GM18951 (cell line): ENCODE results near the gene SRPRA.
"Not testable (repeated sequence)": the region's sequence is repeated elsewhere in the genome, so short reads cannot be mapped to it uniquely, and the experiment has no call there.

Experiments
- POLR2A ChIP-seq: IDR thresholded peaks from 4 replicates; pipeline ENCODE4 v1.6.1; 2011; ENCODE audit warnings: mild to moderate bottlenecking; ENCODE audit not compliant: insufficient read length, insufficient read depth; ENCODE audit errors: extremely low read depth
- in situ Hi-C: fragments of 300-500 bp; cut with MboI; formaldehyde crosslinking; loops from one replicate; pipeline ENCODE4 v1.12.0; 2022; ENCODE audit warnings: low sequenced_read_pairs, mixed read lengths, inconsistent platforms; ENCODE audit not compliant: unreplicated experiment

The SRPRA gene

DNA sequence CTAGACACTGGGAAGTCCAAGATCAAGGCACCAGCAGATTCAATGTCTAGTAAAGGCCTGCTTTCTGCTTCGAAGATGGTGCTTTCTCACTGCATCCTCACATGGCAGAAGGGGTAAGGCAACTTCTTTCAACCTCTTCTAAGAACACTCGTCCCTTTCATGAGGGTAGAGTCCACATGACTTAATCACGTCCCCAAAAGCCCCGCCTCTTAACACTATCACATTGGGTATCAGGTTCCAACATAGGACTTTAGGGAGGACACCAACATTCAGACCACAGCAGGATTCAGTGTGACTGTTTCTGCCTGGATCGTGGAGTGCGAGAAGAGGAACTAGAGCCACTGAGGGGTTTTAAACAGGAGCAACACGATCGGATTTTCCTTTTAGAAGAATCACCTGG lies 10.5 kb upstream of the SRPRA start:
- in situ Hi-C loops: no loop called here
- no peak for TF ChIP-seq POLR2A

DNA sequence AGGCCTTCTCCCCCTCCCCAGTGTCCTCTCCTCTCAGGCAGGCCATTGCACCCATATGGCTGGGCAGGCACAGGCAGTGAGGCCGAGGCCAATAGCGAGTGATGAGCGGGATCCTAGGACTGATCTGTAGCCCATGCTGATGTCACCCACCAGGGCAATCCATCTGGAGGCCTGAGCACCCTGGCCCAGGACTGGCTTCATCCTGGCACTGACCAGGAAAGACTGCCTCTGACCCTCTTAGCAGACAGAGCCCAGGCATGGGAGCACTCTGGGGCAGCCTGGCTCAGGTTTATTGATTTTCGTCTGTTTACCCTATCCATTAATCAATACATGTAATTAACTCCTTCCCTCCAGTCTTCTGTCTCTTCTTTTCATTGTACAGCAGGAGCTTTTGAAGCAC lies 9.1 kb upstream of the SRPRA start:
- in situ Hi-C loops: no loop called here
- TF ChIP-seq POLR2A: no peak

DNA sequence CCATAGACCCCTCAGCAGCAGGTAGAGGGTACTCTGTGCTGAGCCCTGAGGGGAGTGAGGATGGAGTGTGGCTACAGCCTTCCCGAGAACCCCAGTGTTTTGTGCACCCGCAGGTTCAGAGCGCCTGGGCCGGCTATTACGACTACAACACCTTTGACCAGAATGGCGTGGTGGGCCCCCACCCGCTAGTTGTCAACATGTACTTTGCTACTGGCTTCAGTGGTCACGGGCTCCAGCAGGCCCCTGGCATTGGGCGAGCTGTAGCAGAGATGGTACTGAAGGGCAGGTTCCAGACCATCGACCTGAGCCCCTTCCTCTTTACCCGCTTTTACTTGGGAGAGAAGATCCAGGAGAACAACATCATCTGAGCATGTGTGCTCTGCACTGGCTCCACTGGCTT lies 8.6 kb upstream of the SRPRA start:
- in situ Hi-C loops: no loop called here
- no peak for TF ChIP-seq POLR2A

DNA sequence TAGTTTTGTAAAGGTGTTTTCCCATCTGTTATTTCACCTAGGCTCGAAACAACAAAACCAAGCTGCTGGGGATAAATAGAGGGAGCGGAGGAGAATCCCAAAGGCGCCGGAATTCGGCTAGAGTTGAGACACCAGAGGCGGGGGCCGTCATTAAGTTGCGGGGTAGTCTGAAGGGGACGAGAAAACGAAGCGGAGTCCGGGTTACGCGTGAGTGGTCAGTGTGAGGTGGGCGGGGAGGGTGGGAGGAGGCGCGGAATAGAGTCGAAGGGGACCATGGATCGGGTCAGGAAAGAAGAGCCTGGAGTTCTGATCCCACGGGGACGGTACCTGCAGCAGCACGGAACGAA lies 361 bp downstream of the SRPRA start:
- TF ChIP-seq POLR2A: no peak
- in situ Hi-C loops: no loop called here

DNA sequence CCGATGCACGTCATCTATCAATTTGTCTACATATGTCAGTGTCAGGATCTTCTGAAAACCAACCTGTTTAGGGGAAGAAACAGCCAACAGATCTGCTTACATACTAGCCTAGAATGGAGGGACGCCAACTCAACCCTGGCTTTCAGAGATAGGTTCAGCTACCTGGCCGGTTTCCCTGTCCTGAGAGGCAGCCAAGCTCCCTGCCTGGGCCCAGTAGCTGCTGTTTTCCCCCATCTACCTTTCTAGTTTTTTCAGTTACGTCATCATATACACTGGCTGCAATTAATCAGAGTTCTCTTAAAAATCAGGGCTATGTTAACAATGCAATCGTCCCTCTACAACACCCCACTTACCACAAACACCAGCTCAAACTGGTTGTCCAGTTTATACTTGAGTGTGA lies 1.0 kb downstream of the SRPRA start:
- in situ Hi-C loops: no loop called here
- TF ChIP-seq POLR2A: no peak

DNA sequence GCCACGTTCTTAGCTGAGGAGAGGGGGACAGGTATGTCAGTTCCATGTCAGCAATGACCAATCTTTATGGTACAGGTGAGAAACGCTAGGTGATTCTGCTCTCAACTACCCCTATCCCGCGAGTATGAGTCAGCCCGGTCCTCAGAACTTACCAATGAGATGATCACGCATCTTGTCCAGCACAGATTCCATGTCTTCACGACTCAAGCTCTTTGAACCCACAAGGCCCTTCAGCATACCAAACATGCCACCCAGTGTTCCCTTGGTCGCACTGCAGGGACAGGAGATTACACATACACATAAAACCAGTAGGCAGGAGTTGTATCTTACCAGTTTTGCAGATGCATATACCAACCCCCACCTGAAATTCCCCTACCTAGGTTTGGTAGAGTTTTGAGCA lies 2.9 kb downstream of the SRPRA start:
- no peak for TF ChIP-seq POLR2A
- in situ Hi-C loops: no loop called here

DNA sequence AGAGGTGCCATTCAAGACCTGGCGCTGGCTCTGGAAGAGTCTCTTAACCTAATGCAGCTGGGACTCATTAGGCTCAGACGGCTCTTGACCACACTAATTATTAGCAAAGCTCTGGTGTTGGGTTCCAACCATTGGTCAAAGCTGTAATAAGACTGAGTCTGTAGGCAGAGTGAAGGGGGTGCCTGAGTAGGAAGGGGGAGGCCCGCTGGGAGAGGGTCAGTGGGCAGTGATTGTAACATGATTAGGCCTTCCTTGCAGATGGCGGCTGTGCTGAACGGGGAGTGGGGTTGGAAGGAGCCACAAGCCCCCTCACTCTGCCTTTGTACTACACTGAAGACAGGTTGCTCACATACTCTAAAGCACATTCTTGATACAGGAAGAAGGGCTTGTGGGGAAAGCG lies 5.2 kb downstream of the SRPRA start:
- in situ Hi-C loops: no loop called here
- no peak for TF ChIP-seq POLR2A

DNA sequence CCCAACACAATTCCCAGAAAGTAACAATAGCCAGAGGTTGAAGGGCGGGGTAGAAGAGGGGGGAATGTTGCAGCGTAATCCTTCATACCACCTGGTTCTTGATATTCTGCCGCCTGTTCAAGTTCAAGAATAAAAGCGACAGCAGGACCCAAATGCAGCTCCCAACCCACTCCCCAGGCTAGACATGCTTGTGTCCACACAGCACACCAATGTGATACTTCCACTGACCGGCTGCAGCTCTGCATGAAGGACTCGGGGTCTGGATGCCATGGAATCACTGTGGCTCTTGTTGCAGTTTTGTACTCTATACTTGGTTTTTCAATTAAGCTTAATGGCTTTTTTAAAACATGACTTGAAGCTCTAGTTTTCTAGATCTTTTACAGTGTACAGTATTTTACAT lies 6.5 kb downstream of the SRPRA start:
- TF ChIP-seq POLR2A: peak; percentile 21
- in situ Hi-C loops: no loop called here

DNA sequence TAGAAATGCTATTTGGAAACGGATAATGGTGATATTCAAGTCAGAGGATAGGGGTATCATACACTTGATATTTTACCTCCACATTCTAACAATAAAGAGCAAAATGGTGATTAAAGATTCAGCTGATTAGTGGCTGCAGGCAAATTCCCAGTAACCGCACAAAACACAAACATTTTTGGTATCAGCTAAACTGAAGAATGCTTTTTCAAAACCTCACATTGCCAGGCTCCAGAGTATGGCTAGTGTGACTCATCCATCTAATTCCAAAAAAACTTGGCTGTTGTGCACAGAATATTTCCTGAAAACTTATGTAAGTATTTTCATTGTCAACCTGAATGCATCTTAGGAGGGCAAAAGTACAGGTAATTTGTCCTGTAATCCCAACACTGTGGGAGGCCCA lies 10.9 kb downstream of the SRPRA start:
- in situ Hi-C loops: no loop called here

DNA sequence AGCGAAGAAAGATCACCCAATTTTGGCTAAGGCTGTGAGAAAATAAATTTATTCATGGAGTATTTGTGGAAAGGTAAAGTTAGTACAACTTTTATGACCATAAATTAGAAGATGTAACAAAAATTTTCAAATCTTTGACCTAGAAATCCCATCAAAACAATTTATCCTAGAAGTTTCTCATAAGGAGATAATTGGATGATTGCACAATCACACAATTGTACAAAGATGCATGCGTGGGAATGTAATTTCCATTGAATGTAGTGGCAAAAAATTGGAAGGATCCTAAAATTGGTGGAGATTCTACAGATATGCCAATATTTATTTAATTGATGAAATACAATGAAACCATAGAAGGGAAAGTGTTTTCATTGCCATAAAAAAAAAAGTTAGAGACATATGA lies 11.6 kb downstream of the SRPRA start:
- no peak for TF ChIP-seq POLR2A
- in situ Hi-C loops: no loop called here

More for the DNA sequence above, 10.9 kb downstream of the SRPRA start:
- no peak for TF ChIP-seq POLR2A

DNA sequence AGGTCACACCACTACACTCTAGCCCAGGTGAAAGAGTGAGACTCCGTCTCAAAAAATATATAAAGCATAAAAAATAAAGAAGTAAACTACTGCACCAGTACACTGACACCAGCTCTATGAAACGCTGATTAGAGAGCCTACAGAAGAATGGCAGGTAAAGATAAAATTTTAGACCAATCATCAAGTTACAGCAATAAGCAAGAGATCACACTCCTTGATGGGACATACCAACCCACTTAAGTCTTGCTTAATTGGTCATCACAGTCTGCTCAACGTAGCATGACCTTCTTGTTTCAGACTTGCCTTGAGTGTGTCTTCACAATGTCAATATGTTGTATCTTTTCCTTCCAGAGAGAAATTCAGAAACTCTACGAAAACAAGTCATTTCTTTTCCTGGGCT lies 12.5 kb downstream of the SRPRA start:
- TF ChIP-seq POLR2A: no peak
- in situ Hi-C loops: no loop called here

DNA sequence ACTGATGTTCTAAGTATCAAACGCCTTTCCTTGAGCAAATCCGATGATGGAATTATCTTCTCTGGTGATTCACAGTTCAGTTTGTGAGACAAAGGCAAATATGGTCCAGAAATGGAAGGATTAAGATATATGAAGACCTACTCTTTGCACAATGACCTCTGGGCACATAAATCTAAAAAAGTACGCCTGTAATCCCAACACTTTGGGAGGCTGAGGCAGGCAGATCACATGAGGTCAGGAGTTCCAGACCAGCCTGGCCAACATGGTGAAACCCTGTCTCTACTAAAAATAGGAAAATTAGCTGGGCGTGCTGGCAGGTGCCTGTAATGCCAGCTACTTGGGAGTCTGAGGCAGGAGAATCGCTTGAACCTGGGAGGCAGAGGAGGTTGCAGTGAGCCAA lies 13.2 kb downstream of the SRPRA start:
- in situ Hi-C loops: not testable (repeated sequence)

DNA sequence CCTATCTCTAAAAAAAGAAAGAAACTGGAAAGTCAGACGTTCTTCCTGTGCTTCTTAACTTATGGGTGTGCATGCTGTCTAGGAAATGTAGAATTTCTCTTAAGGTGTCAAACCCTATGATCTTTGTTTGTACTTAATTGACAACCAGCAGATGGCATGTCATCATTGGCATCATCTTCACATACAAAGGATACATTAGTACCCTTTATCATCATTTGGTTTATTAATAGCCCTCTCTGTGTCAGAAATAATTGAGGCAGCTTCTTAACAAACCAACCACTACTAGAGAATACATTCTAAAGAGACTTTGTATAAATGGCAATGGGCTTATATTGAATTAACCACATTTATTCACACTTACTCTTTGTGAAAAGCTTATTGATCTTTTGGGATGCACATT lies 13.9 kb downstream of the SRPRA start:
- in situ Hi-C loops: no loop called here

DNA sequence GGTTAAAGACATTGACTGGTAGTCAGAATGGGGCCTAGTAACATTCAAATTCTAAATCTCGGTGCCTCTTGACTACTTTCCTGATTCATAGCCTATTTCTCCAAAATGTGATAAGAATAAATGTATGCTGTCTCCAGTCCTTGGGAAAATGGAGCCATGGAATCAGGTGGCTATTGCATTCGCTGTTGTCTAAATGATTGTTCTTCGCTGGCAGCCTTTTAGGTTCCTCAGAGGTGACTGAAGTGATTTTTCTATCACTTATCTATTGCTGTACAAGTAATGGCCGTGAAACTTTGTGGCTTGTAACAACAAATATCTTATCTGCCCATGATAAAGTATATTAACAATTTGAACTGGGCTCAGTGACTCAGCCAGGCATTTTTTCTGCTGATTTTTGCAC lies 15.4 kb downstream of the SRPRA start:
- in situ Hi-C loops: no loop called here
- no peak for TF ChIP-seq POLR2A

More for the DNA sequence above, 13.9 kb downstream of the SRPRA start:
- TF ChIP-seq POLR2A: no peak

DNA sequence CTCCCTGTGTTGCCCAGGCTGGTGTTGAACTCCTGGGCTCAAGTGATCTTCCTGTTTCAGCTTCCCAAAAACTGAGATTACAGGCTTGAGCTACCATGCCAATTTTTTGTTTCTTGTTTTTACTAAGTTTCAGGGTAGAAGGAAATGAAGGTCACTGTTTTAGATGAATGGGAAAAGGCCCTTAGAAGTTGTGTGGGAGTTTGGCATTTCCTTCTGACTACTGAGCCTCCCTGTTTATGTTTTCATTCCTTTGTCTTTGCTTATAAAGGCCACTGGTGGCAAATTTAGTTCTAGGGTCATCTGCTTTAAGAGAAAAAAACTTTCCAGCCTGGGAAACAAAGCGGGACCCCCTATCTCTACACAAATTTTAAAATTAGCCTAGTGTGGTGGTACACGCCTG lies 22.1 kb downstream of the SRPRA start:
- TF ChIP-seq POLR2A: no peak
- in situ Hi-C loops: no loop called here
